ENCODE data around the gene ICAM1.

ICAM1 gene

DNA sequence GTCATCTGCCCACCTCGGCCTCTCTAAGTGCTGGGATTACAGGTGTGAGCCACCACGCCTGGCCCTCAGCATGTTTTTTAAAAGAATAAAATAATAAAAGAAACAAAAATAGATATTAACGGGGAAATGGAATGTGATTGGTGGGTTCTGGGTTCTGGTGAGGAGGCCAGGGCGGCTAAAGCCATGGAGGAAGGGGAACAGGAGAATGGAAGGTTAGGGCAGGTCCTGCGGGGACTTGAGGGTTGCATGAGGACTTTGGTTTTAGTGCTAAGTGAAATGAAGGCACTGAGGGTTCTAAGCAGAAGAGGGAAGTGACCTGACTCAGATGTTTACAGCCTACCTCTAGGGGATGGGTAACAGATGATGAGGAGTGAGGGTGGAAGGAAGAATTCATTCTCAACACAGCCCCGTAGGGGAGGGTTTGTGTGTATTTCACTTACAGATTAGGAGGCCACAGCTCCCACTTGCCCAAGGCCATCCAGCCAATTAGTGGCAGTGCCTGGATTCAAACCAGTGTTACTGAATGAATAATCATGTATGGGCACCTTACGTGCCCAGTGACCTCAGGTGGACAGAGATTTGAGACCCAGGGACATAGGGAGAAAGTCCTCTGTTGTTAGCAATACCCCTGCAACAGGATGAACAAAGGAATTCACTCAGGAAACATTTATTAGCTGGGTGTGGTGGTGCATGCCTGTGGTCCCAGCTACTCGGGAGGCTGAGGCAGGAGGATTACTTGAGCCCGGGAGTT lies 25.6 kb upstream of the ICAM1 start:
- no peak for DNase-seq

DNA sequence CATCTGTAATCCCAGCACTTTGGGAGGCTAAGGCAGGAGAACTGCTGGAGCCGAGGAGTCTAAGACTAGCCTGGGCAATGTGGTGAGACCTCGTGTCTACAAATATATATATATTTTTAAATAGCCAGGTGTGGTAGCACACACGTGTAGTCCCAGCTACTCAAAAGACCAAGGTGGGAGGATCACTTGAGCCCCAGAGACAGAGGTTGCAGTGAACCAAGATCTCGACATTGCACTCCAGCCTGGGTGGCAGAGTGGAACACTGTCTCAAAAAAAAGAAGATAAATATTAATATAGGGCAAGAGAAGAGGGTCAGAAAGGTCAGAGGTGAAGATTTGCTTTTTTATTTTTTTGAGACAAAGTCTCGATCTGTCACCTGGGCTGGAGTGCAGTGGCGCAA lies 24.4 kb upstream of the ICAM1 start:
- DNase-seq = no peak

DNA sequence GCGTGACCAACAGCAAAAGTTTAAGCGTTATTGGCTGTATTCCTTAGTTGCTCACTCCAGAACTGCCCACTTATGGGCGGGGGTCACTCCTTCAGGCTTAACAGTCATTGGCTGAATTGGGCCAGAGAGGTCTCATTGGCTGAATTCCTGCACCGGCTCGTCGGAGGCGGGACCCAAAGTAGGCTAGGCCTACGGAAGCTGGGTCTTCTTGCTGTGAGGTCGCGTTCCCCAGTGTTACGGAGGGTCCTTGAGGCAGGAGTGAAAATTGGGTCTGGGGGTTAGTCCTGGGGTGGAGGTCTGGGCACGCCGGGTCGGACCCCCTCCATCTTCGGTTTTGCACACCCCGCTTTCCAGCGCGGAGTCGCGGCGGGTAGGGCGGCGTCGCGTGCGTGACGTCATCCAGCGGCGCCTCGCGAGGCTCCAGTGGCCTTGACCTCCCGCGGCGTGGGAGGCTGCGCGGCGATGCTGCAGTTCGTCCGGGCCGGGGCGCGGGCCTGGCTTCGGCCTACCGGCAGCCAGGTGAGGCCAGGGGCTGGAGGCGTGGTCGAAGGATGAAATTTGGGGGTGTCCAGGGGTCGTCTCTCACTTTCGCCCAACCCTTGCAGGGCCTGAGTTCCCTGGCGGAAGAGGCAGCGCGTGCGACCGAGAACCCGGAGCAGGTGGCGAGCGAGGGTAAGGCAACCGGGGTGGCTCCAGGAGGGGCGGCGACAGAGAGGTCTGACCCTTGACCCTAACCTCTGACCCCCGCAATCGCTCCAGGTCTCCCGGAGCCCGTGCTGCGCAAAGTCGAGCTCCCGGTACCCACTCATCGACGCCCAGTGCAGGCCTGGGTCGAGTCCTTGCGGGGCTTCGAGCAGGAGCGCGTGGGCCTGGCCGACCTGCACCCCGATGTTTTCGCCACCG lies 18.9 kb upstream of the ICAM1 start, which contains the start of gene MRPL4:
TSS of gene MRPL4 (plus strand) at position 423 of the 903 bp plus-strand sequence. CDS start at position 463, 40 bp downstream.
- DNase-seq = peak; percentile 98

DNA sequence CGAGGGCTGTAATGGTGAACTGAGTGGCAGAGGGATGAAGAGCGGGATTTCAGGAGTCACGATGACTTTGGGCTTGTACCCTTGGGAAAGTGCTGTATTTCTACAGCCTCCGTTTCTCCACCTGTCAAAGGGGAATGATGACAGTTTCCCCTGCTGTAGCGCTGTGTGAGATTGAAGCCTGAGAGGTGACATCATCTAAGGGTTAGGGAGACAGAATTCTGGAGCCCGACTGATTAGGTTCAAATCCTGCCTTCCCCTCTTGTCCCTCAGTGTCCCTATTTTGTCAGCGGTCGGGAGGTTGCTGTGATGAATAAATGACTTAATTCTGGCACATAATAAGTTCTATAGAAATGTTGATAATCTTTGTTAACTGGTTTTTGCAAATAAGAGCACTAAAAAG lies 18.2 kb upstream of the ICAM1 start:
- DNase-seq = no peak

DNA sequence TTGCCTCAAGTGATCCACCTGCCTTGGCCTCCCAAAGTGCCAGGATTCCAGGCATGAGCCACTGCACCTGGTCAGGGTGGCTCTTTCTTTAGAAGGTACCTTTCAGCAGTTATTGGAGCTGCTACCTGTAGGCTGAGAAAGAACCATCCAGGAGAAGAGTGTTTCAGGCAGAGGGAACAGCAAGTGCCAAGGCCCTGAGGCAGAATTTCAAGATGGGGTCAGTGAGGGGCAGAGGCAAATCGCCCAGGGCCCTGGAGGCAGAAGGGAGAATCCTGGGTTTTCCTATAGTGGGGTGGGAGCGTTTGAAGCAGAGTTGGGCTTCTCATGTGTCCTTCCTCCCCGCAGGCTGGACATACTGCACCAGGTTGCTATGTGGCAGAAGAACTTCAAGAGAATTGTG lies 16.7 kb upstream of the ICAM1 start:
- DNase-seq = no peak

DNA sequence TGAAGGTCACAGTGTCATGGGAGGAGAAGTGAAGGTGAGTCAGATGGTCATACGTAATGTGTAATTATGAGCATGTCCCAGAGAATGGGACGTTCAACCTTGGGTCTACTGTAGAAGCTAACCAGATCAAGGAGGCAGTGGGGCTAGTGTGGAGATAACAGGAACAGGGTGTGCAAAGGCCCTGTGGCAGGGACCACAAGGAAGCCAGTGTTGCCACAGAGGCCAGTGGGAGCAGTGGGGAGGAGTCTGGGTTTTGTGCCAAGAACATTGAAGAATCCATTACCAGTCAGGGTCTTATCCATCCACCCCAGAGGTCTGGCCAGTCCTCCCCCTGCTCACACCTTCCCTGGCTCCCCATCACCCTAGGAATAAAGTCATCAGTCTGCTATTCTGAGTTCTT lies 15.6 kb upstream of the ICAM1 start:
- no peak for DNase-seq

DNA sequence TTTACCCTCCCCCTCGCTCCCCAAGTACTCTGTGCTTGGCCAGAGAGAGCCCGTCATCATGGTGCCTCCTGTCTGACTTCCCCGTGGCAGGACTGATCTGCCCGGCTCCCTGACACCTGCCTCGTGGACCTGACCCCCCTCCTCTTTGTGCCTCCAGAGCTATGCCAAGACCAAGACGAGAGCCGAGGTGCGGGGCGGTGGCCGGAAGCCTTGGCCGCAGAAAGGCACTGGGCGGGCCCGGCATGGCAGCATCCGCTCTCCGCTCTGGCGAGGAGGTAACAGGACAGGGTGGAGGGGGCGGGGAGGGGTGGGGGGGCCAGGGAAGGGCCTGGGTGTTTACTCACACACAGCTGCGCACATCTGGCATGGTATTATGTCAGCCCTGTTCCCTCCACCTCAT lies 14.4 kb upstream of the ICAM1 start:
- no peak for DNase-seq

DNA sequence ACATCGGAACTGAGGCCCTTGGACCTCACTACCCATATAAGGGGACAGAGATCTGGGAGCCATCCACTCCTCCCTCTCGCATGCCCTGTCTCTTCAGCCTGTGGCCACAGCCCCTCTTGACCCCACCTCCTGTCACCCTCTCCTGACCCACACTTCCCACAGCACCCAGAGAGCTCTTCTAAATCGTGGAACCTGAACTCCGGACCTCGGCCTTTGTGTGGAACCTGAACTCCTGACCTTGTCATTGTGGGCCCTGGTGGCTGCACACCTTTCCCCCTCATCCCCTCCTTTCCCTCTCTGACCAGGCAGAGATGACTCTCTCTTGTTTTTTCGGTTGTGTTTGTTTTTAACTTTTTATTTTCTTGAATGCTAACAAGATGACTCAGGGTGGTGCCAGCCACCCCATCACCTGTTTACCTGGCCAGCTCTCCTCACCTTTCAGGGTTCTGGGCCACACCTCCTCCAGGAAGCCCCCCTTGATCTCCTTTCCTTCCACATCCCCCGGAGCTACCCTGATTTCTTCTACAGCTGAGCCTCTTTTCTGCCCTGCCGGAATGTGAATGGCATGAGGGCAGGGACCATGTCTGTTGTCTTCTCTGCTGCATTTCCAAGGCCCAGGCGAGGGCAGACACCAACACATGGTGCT lies 13.8 kb upstream of the ICAM1 start:
- no peak for DNase-seq

DNA sequence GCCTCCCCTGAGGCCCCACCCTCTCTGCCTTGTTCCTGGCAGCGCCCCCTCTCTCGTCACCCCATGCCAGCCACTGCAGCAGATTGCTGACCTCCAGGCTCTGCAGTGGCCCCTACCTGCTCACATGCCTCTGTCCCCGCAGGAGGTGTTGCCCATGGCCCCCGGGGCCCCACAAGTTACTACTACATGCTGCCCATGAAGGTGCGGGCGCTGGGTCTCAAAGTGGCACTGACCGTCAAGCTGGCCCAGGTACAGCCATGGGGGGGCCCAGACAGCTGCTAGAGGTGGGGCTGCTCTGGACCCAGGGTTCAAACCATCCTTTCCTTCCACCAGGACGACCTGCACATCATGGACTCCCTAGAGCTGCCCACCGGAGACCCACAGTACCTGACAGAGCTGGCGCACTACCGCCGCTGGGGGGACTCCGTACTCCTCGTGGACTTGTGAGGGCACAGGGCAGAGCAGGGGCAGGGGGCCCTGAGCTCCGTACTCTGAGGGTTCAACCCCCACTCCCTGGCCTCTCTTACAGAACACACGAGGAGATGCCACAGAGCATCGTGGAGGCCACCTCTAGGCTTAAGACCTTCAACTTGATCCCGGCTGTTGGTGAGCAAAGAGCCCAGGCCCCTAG lies 12.7 kb upstream of the ICAM1 start:
- DNase-seq = no peak

DNA sequence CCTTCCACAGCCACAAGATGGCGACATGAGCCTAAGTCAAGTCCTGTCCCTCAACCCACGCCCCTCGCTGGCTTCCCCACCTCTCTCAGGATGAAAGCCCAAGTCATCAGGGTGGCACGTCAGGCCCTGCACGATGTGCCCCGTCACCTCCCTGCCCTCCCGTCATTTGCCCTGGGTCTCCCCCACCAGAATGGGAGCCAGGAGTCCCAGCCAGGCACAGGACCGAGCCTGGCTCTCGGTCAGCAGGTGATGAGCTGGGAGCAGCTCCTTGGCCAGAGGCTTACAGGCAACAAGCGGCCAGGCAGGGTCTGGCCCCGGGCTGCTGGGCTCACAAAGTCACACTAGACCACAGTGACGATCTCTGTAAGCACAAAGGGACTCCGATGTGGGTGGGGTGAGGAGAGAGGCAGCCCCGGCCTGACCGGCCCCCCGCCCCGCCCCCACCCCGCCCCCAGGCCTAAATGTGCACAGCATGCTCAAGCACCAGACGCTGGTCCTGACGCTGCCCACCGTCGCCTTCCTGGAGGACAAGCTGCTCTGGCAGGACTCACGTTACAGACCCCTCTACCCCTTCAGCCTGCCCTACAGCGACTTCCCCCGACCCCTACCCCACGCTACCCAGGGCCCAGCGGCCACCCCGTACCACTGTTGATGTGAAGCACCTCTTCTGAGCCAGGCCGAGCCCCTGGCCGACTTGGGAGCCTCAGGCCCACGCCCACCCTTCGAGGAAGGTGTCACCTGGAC lies 11.6 kb upstream of the ICAM1 start:
- peak; percentile 78 for DNase-seq

DNA sequence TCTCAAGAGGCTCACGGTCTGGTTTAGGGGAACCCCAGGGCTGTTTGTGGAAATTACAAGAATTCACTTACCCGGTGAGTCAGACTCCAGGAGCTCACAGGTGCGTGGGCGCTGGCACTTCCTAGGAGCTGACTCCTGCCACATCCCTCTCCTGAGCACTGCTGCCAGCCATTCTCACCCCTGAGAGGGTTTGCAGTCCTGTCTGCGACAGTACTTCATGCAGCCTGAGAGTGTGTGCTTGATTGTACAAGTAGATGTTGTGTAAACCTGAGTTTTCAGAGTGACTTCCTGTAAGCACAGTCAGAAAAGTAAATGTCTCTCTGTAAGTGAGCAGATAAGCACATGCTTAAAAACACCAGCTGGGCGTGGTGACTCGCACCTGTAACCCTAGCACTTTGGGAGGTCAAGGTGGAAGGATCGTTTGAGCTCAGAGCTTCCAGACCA lies 10.8 kb upstream of the ICAM1 start:
- DNase-seq = no peak

DNA sequence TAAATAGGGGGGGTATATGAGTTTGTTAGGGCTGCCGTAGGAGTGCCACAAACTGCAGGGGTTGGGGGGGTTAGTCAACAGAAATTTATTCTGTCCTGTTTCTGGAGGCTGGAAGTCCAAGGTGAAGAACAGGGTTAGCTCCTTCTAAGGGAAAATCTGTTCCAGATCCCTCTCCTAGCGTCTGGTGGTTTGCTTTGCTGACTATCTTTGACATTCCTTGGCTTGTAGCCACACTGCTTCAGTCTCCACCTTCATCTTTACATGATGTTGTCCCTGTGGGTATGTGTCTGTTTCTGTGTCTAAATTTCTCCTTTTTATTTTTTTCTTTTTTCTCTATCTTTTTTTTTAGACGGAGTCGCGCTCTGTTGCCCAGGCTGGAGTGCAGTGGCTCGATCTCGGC lies 8.1 kb upstream of the ICAM1 start:
- DNase-seq = no peak

DNA sequence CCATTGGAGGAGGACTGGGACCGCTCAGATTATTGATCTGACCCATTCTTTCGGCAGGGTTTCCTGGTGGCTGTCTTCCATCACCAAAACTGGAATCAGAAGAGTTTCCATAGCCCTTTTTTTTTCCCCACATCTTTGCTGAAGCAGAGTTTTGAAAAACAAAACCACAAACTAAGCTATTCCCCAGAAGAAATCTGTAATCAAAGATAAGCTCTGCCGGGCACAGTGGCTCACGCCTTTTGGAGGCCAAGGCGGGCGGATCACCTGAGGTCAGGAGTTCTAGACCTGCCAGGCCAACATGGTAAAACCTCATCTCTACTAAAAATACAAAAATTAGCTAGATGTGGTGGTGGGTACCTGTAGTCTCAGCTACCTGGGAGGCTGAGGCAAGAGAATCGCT lies 4.2 kb upstream of the ICAM1 start:
- DNase-seq = no peak

DNA sequence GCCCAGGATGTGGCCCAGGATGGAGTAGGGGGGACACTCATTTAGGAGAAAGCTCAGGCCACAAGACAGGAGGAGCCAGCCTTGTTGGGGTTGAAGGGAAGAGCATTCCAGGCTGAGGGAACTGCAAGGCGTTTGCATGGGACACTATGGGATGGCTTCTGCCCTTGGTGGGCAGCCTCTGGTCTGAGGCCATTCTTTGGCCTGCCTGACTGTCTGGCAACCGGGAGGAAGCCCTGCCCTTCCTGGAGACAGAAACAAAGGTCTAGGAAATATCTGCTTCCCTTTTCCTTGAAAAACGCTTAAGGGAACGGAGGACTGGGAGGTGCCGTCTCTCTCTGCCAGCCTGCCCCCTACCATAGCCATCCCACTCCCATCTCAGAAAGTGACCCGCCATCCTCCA lies 2.8 kb upstream of the ICAM1 start:
- no peak for DNase-seq

DNA sequence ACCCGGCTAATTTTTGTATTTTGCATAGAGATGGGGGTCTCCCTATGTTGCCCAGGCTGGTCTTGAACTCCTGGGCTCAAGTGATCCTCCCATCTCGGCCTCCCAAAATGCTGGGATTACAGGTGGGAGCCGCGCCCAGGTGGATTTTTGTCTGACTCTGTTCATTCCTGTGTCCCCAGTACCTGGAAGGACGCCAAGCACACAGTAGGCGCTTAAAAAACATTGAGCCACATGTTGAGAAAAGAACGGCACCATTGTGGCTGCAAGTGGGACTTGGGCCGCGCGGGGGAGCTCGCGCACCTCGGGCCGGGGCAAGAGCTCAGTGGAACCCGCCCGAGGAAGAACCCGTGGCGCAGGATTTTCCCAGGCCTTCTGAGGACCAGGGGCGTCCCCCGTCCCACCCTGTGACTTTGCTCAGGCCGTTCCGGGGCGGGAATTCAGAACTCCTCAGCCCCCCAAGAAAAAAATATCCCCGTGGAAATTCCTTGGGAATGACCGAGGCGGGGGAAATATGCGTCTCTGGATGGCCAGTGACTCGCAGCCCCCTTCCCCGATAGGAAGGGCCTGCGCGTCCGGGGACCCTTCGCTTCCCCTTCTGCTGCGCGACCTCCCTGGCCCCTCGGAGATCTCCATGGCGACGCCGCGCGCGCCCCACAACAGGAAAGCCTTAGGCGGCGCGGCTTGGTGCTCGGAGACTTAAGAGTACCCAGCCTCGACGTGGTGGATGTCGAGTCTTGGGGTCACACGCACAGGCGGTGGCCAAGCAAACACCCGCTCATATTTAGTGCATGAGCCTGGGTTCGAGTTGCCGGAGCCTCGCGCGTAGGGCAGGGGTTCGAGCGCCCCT lies 1.4 kb upstream of the ICAM1 start:
- peak; percentile 48 for DNase-seq

DNA sequence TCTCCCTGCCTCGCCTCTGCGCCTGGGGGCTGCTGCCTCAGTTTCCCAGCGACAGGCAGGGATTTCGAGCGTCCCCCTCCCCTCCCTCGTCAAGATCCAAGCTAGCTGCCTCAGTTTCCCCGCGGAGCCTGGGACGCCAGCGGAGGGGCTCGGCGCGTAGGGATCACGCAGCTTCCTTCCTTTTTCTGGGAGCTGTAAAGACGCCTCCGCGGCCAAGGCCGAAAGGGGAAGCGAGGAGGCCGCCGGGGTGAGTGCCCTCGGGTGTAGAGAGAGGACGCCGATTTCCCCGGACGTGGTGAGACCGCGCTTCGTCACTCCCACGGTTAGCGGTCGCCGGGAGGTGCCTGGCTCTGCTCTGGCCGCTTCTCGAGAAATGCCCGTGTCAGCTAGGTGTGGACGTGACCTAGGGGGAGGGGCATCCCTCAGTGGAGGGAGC lies 722 bp upstream of the ICAM1 start:
- DNase-seq = no peak

DNA sequence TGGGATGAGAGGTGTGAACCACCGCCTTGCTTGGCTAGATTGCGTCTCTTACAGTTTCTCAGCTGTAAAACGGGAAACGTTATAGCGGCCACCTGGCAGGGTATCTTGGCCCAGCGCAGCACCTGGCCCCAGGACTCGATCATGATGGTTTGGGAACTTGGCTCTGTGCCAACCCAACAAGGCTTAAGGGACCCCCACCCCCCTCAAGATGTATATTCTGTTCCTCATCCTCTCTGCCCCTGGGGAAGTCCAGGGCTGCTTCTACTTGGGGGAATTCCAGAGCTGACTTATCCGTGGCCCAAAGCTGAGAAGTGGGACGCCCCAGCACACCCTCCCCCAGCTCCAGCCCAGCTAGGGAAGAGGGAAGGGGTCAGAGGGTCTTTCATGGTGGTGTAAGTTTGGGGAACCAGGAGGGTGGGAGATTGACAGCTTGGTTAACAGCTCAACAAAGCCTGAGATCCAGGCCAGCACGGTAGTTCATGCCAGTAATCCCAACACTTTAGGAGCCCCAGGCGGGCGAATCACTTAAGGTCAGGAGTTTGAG lies 695 bp downstream of the ICAM1 start:
- DNase-seq = no peak

DNA sequence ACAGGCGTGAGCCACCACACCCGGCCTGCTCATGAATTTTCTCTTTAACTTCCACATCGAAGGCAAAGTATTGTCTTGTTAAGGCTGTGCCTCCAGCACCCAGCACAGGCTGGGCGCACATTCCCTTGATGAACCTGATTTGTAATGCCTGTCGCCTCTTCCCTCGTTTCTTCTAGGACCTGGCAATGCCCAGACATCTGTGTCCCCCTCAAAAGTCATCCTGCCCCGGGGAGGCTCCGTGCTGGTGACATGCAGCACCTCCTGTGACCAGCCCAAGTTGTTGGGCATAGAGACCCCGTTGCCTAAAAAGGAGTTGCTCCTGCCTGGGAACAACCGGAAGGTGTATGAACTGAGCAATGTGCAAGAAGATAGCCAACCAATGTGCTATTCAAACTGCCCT lies 3.7 kb downstream of the ICAM1 start:
- no peak for DNase-seq

DNA sequence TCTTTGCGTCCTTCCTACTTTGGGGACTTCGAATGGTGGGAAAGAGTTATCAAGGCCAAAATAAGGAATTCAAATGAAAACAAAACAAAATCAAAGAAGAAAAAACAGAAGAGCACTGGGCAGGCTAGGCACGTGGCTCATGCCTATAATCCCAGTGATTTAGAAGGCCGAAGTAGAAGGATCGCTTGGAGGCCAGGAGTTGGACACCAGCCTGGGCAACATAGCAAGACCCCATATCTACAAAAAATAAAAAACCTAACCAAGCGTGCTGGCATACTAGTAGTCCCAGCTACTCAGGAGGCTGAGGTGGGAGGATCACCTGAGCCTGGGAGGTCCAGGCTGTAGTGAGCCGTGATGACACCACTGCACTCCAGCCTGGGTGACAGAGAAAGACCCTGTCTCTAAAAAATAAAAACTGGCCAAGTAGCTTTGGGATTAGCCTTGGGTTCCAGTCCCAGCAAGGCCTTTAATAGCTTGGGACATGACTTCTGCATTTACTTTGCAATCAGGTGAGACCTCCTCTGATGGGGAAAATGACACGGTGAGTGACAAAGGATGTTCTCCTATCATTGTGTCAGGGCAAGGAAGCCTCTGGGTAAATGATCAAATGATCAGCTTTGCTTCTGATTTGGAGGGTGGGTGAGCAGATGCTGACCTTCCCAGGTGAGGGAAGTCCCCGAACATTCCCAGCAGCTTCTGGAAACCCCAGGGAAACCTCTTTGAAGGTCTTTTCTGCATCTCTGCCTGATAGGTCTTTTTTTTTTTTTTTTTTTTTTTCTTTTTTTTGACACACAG lies 7.1 kb downstream of the ICAM1 start:
- DNase-seq = no peak

DNA sequence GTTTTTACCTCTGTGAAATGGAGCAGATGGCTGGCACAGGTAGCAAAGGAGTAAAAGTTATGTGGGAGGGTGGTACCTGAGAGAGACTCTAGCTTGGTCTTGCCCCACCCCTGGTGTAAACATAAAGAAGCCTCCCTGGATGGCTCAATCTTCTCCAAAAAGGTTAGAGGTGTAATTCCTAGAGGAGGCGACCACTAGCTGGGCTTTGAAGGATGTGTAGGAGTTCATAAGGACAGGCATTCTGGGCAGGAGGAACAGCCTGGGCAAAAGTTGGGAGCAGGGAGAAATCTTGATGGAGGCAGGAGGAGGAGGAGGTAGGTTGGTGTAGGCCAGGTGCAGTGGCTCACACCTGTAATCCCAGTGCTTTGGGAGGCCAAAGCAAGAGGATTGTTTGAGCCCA lies 8.0 kb downstream of the ICAM1 start:
- no peak for DNase-seq
